GF-D8 (cell line): Measurements from ENCODE around the gene C9orf78.

ENCODE experiments used
- DNase-seq: peaks from one replicate; lab custom pipeline; 2025; lab: John Stamatoyannopoulos, UW

The C9orf78 gene

DNA sequence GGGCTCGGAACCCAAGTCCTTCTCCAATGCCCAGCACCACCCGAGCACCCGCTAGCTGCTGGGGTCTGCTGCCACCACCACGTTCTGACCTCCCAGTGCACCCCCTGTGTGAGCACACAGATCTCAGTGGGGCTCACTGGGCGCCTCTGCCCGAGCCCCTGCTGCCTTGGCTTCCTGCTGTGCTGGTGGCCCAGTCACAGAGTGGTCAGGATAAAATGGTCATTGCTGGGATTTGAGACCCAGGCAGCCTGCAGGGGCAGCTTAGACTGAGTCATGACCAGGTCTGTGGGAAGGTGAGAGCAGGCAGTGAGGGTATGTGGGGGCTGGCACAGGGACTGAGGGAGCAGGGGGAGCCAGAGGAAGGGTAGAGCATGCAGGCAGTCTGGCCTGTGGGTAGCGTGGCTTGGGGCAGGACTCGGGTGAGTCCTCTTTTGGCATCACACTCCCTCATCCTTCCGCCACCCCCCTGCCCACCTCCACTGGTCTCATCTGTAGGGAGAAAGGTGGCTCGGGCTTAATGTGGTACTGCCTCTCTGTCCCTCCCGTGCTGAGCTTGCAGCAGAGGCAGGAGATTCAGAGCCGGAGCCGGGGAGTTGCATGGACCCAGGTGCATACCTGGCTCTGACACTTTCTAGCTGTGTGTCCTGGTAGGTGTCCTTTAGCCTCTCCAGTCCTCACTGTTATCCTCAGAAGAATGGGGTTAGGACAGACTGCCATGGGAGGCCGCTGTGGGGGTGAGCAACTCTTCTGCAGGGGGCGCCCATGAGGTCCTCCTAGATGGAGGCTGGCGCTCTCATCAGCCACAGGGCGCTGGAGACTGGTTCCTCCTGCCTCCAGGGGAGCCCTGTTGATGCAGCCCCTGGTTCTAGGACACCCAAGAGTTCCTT, 32.3 kb upstream of the C9orf78 start:
- no peak for DNase-seq

DNA sequence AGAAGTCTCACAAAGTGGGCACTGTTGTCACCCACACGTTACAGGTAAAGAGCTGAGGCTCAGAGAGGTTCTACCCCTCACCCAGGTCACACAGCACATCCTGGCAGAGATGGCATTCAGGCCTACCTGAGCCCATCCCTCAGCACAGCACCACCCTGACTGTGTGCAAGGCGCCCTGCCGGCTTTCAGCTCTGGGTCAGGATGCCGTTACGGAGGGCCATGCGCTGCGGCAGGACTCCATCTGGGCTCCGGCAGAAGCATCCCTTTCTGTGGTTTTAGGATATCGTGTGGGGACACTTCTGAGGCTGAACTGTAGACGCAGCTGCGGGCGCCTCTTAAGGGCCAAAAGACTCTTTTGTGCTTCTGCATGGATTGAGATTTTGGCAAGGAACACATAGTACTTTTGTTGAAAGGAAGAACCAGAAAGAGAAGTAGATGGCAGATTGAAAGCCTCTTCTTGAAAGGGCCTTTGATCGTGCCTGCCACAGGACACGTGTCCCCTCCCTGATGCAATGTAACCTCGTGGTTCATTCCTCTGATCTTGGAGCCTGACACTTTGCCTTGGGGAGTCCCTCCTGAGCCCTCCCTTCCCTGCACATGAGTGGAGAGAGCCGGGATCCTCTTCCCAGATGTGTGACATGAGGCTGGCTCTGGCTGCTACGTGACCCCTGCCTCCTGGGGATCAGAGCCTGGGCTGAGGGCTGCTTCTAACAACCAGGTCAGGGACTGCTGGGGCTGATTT, 31.5 kb upstream of the C9orf78 start:
- DNase-seq: no peak

GRCh38 chr9:129865668-129866320, 30.7 kb upstream of the C9orf78 start:
- no peak for DNase-seq

DNA sequence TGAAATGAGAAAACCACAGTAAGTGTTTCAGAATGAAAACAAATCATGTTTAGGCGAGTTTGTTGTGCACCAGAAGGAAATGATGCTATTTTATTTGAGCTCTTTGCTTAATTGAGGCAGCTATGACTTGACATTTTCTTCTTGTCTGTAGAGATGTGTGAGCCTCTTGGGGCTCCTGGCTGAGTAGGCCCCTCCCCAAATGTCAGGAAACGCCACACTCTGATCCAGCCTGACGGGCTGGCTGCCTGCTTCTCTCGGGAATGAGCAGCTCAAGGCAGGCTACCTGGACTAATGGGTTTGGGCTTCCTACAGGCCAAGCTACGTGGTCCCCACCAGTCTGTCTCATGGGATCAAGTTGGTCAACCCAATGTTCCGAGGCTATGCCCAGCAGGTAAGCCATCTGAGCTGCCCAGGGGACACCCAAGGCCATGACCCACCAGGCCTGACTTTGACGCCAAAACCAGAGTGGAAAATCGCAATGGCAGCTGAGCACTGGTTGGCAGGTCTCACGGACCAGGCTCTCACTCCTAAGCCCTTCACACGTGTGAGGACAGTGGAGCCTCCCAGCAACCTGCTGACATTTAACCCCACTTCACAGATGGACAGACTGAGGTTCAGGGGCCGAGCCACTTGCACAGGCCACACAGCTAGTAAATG, 30.0 kb upstream of the C9orf78 start:
- DNase-seq: no peak

DNA sequence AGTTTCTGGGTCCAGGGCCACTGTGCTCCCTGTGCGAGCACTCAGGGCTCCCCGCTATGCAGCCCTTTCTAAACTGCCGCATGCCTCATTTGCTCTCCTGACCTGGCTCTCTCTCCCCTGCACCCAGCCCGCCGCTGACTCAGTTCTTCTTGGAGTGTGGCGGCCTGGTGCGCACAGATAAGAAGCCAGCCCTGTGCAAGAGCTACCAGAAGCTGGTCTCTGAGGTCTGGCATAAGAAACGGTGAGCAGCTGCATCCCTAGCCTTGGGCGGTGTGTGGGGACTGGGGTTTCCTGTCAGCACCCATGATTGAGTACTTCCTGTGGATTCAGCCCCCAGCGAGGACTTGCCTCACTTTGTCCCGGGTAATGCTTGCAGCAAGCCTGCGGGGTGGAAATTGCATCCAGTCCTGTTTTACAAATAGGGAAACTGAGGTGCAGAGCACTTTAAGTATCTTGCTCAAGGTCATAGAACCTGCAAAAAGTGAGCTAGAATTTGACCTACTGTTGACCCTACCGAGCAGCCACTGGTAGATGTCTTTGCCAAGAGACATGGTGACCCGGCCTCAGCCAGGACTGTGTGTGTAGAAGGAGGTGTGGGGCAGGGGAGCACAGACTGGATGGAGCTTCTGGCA, 28.1 kb upstream of the C9orf78 start:
- peak; percentile 98 for DNase-seq

DNA sequence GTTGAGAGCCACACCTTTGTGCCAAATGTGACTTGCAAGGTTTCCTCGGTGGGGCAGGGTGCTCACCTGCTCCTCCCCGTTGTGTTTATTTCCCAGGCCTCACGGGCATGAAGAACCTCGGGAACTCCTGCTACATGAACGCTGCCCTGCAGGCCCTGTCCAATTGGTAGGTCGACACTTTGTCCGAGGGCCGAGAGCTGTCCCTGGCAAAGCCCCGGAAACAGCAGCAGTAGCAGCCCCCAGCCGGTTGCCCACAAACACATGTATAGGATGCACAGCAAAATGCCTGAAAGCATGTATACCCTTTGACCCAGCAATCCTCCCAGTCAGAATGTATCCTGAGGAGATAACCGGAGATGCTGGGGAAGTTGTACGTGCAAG, 26.4 kb upstream of the C9orf78 start:
- no peak for DNase-seq

DNA sequence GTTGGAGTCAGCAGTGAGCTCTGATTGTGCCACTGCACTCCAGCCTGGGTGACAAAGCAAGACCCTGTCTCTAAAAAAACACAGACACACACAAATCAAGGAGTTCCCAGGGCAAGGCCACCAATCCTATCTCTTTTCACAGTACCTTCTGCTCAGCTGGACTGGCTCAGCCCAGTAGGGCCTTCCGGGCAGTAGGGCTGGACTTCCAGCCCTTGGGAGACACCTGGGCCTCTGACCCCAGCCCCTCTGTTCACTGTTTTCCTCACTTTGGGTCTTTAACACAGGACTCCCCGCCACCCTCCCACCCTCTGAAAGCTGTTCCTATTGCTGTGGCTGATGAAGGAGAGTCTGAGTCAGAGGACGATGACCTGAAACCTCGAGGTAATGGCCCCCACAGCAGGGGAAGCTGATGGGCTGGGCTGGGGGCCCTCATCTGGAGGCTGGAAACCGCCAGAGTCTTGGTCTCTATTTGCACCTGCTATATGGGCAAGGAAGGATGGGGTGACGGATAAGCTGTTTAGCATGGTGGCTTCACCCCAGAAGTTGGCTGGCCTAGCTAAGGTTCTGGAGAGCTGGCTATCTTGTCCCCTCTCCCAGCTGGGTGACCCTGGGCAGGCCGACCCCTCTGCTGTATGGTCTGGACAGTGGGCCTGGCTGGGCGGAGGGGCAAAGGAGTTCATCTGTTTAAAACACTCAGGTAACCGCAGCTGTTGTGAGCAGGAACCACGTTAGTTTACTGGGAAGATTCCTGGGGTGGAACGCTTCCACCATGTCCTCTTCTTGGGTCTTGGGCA, 25.8 kb upstream of the C9orf78 start:
- no peak for DNase-seq

DNA sequence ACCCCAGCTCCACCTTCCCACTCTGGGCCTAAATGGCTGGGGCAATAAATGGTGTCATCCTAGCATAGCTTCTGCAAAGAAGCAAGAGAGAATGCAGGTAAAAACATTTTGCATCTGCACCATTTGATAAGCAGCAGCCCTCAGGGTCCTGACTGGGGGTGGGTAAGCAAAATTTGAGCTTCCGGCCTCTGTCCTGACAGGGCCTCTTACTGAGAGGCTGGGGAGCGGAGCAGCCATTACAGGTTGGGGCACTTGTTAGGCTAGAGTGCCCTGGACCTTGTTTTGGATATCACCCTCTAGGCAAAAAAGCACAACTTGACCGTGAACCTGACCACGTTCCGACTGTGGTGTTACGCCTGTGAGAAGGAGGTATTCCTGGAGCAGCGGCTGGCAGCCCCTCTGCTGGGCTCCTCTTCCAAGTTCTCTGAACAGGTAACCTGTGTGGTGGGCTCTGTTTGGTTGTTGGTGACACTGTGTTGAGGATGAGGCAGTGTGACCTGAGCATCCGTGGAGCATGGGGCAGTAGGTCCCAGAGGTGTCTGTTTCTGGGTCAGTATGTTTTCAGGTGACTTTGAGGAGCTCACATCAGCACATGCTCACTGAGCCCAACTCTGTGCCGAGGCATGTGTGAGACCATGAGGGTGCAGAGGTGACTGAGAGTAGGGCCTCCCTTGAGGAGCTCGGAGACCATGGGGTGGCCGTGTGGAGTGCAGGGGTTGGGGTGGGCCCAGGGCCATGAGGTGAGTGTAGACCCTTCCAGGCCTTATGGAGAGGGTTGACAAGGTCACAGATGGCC, 23.3 kb upstream of the C9orf78 start:
- DNase-seq: no peak

DNA sequence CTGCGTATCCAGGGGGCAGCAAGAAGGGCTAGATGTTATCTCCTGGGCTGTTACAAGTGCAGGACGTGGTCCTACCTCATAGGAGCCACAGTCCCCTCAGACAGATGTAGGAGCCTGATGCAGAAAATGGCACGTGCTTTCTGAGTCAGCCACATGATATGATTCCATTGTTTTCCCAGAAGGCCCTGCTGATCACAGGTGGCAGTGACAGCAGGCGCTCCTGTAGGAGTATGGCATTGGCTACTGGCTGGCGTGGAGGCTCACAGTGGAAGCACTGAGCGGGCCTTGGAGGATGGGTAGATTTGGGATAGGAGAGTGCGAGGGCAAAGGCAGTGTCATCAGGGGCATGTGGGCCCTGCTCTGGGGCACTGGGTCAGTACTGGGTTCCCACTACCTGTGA, 22.1 kb upstream of the C9orf78 start:
- DNase-seq: no peak

- no peak for DNase-seq
Measured at GRCh38 chr9:129854588-129855110, 19.6 kb upstream of the C9orf78 start.

GRCh38 chr9:129853614-129854013, 18.5 kb upstream of the C9orf78 start:
- DNase-seq: no peak

DNA sequence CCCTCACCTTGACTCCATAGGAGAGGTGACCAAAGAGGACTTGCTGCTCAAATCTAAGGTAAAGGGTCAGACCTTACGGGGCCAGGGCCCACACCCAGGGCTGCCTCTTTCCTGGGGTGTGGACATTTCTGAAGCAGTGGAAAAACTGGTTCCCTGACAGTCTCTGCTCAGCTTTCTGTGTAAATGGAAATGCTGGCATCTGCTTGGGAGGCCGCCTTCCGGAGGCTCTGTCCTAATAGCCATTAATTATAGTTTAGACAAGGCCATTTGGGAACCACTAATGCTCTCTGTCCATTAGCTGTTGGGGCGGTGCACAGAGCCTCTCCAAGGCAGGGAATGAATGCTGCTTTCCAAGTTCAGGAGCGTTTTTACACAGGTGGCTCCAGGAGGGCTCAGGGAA, 17.5 kb upstream of the C9orf78 start:
- no peak for DNase-seq

DNA sequence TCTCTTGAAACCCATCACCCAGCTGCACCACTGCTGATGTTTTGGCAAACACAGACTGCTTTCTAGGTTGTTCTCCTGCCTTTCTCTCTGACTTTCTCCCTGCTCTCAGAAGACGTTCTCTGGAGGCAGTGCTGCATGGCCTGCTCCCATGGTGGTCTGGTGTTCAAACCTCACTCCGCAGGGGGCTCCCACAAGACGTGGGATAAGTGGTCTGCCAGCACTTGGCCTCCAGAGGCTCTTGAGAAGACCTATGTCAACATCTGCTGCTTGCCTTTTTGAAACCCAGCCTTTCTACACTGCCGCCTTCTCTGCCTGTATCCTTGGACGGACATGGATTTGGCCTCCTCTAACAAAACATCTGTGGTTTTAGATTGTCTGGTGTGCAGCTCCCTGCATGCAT, 16.7 kb upstream of the C9orf78 start:
- DNase-seq: no peak

GRCh38 chr9:129850821-129851550, 15.9 kb upstream of the C9orf78 start:
- no peak for DNase-seq

GRCh38 chr9:129849901-129850300, 14.8 kb upstream of the C9orf78 start:
- DNase-seq: no peak

GRCh38 chr9:129848712-129849441, 13.8 kb upstream of the C9orf78 start:
- DNase-seq: no peak

- no peak for DNase-seq
Measured at GRCh38 chr9:129845373-129845772, 10.3 kb upstream of the C9orf78 start.

- no peak for DNase-seq
Measured at GRCh38 chr9:129841071-129841470, 6.0 kb upstream of the C9orf78 start.

GRCh38 chr9:129840034-129840433, 5.0 kb upstream of the C9orf78 start:
- DNase-seq: no peak
